Activated CD4-positive, CD25-positive, alpha-beta regulatory T cell (primary cell): ENCODE measurements around the gene BRF1.
"Not testable (repeated sequence)": the region's sequence is repeated elsewhere in the genome, so short reads cannot be mapped to it uniquely, and the experiment has no call there.

Experiments used
- DNase-seq, 4 experiments: peaks; one replicate each; lab custom pipeline; 2025; lab: John Stamatoyannopoulos, UW

The BRF1 gene

DNA sequence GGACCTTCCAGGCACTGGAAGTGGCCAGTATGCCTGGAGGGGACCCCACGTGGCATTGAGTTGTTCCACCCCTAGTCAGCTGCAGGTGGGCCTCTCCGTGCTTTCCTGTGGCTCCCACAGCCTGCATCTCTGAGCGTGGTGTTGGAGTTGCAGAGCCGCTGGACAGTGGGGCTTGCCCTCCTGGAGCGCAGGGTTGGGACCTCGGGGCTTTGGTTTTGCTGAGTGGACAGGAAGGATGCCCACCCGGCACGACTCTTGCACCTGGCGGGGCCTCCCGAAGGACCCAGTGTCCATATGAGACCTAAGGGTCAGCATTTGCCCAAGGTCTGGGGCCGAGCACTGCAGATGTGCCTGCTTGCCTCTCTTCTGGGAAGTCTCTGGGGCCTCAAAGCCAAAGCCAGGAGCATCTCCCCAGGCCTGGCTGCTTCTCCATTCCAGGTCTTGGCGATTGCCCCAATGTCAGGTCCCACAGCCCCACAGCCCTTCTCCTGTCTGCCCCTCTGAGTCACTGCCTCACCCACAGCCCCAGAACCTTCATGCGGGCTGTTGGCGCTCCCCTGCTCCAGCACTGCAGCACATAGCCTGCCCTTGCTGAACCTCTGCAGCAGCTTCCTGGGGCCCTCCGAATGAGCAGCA lies 15.3 kb upstream of the BRF1 start:
- no peak for DNase-seq

DNA sequence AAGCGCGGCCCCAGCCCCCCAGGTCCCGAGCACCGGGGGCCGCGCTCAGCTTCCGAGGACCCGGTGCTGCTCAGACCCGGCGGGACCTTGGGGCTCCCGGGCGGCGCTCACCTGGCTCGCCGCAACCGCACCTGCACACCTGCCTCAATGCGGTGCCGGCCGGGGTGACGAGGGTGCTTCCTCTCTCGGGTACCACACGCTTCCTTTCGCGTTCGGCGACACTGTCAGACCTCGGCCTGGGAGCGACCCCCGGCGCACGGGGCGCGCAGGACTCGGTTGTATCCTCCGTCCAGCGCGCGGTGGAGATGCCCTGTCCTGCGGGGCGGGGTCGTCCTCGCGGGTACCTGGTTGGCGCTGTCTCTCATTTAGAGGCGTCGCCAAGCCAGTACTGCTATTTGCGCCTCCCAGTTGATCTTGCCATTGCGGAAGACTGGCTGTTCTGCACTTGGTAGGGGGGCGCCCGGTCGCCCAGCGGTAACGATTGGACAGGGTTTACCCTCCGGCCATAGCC lies 14.5 kb upstream of the BRF1 start:
- DNase-seq, result peak in 3 of 4 experiments; percentile 16 to 41 (median 40)

DNA sequence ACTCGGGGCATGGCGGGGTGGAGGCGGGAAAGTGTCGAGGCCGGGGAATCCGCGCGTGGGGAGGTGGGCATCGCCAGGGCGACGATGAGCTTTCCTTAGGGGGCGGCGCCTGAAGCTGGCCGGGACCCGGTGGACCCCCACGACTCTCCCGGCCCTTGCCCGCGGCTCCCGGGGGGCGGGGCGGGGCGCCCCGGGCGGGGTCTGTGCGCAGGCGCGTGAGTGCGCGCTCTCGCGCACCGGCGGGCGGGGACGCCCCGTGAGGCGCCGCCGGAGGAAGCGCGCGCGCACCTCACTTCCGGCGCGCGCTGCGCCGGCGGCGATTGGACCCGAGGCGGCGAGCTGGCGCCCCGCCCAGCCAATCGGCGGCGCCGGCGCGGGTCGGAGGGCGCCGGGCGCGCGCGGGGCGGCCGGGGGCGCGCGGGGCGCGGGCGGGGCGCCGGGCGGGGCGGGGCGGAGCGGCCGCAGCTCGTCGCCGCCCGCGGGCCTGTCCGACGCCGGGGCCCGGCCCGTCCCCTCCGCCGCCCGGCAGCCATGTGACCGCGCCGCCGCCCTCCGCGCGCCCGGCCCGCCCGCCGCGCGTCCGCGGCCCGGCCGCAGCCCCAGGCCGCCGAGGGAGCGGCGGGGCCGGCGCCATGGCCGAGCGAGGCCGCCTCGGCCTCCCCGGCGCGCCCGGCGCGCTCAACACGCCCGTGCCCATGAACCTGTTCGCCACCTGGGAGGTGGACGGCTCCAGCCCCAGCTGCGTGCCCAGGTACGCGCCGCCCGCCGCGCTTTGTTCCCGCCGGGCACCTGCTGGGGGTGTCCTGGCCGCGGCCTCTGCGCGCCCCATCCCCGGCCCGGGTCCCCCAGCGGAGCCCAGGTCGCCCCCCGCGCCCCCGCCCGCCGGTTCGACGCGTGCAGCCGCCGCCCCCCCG lies 13.7 kb upstream of the BRF1 start, which contains the start of gene PACS2:
TSS of gene PACS2 (plus strand) at position 462 of the 914 bp plus-strand sequence. CDS start at position 633, 171 bp downstream.
- DNase-seq, result peak; percentile 48 to 75 (median 64)

DNA sequence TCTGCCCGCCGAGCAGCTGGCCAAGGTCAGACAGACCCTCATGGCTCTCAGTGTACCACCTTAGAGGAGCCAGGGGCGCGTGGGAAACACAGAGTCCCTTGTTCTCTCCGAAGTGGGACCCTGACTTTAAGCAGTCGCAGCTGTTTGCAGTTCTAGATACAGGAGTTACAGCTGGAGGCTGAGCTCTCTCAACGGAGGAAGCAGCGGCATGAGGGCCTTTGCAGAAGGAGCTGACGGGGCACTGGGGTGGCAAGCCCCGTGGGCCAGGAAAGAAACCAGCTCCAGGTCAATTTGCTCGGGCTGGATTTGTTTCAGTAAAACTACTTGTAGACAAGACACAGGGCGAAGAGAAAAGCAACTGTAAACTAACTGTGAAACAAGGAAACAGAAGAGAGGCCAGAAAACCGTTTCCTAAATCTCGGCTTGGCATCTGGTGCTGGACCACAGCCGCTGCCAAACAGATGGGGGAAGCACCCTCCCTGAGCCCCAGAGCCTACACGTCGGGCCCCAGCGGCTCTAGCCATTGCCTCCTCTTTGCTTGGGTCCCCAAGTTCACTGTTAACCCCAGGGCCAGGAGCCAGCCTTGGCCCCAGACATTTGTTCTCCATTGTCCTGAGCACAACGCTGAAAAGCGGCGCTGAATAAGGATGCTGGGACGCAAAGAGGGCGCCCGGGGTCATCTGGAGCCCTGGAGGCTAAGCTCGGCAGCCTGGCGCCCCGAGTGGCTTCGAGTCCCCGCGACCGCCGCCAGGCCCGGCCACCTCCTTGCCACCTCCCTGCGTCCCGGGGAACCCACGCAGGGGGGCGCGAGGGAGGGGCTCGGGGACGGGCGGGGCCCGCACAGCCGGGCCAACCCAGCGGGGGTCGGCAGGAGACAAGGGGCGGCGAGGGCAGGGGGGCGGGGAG lies 12.8 kb upstream of the BRF1 start:
- peak in 1 of 4 experiments; percentile 25 for DNase-seq

DNA sequence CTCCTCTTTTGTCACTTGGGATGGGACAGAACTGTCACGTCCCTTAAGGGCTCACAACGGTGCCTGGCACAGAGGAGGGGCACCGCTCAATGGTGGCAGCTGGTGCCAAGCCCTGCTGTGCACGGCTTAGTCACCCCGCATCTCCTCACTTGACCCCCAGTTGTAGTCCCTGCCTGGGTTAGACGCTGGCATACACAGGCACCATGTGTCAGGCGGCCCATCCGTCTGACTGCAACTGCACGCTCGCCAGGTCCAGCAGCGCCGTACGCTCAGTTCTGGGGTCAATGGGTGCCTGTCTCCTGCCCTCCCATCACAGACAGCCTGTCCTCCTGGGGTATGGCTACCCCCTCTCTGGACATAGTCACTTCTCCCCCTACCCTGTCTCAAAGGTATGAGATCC lies 12.2 kb upstream of the BRF1 start:
- no peak for DNase-seq

DNA sequence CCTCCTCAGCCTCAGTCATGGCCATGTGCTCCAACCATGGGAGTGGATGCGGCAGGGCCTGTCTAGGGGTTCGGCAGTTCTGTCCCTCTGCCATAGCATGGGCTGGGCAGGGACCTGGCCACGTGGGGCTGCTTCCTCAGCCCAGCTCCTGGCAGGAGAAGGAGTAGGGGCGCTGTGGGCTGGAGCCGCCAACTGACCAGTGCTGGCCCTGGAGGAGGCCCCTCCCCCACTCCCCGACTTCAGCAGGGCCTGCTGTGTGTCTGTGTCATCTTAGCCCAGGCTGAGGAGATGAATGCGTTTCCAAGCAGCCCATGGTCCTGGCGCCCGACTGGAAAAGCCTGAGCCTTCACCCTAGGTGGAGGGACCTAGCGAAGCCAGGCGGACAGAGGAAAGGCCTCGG lies 11.0 kb upstream of the BRF1 start:
- DNase-seq, result no peak

DNA sequence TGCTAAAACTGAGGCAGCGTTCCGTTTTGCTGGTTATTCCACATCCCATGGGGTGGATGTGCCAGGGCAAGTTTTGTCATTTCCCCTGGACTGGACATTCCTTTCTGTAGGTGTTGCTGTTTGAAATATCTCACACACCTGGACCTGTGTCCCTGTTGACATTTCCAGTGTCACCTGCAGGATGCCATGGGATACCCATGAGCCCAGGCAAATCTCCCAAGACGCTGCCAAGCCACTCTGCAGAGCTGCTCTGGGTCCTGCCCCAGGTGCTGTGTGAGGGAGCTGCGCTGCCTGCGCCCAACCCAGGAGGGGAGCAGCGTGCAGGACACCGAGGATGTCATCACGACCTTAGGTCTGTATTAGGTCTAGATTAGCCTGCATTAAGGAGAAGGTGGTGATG lies 8.6 kb upstream of the BRF1 start:
- no peak for DNase-seq

DNA sequence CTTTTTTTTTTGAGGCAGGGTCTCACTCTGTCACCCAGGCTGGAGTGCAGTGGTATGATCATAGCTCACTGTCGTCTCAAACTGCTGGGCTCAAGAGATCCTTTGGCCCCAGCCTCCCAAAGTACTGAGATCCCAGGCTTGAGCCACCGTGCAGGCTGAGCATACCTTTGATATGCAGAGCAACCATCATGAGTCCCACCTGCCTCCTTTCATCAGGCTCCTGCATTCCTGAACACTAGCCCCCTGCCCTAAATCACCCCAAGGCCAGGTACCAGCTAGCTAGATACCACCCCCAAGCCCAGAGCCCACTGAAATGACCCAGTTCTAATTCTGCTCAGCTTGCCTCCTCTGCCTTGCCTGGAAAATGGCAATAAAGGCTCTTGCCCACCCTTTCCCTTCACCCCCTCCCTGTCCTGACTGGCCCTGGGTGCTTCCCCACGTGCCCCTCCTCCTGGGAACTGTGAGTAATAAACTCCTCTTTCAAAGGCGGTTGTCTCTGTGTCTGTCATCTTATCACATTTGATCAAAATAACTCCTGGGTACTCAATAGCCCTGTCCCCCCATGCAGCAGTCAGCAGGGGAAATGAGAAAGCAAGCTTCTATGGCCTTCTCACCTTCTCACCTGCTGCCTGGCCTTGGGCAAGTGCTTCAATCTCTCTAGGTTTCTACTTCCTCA lies 6.4 kb upstream of the BRF1 start:
- DNase-seq, result no peak

DNA sequence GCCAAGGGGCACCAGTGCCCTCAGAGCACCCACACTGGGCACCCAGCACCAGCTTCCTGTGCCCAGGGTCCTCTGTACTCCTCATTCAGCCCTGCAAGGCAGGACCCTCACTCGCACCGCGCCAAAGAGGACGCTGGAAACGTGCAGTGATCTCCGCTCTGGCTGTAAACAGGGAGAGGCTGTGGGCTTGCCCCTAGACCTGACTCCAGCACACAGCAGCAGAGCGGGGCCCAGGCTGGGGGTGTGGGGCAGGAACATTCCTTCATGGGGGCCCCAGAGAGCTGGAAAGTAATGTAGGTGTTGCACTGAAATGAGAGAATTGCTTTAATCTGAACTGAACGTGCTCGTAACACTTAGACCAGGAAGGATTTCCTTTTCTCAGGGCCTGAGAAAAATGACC lies 5.0 kb upstream of the BRF1 start:
- no peak for DNase-seq

DNA sequence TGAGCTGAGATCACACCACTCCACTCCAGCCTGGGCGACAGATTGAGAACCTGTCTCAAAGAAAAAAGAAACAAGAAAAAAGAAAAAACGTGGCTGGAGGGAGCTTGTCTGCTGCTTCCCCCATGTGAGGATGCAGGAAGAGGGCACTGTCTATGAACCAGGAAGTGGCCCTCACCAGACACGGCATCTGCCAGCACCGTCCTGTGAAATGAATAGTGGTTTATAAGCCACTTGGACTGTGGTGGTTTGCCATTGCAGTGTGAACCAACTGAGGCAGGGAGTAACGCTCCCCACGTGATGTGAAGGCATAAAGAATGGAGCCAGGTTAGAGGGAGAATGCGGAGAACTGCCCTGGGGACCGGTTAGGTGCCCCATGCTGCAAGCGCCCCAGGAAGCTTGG lies 4.5 kb upstream of the BRF1 start:
- no peak for DNase-seq

DNA sequence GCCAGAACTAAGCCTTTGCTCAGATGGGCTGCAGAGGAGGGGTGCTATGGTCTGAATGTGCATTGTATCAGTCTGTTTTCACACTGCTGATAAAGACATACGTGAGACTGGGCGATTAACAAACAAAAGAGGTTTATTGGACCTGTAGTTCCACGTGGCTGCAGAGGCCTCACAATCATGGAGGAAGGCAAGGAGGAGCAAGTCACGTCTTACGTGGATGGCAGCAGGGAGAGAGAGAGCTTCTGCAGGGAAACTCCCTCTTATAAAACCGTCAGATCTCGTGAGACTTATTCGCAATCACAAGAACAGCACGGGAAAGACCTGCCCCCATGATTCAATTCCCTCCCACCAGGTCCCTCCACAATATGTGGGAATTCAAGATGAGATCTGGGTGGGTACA lies 3.8 kb upstream of the BRF1 start:
- DNase-seq, result no peak

DNA sequence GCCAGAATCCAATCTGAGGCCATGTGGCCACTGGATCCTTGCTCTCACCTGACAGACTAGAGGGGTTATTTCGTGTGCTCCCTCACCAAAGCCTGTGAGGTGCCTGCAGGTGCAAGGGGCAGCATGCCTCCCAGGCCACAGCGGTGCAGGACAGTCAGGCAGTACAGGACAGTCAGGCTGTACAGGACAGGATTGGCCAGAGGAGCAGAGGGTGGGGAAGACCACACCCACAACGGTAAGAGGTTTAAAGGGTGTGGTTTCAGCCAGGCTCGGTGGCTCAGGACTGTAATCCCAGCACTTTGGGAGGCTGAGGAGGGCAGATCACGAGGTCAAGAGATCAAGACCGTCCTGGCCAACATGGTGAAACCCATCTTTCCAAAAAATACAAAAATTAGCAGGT lies 3.1 kb upstream of the BRF1 start:
- no peak for DNase-seq

DNA sequence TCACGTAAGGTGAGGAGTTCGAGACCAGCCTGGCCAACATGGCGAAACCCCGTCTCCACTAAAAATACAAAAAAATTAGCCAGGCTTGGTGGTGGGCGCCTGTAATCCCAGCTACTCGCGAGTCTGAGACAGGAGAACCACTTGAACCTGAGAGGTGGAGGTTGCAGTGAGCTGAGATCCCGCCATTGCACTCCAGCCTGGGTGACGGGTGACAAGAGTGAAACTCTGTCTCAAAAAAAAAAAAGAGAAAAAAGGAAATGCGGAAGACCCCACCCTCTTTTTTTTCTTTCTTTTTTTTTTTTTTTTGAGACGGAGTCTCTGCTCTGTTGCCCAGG lies 1.1 kb upstream of the BRF1 start:
- DNase-seq, result not testable (repeated sequence)

DNA sequence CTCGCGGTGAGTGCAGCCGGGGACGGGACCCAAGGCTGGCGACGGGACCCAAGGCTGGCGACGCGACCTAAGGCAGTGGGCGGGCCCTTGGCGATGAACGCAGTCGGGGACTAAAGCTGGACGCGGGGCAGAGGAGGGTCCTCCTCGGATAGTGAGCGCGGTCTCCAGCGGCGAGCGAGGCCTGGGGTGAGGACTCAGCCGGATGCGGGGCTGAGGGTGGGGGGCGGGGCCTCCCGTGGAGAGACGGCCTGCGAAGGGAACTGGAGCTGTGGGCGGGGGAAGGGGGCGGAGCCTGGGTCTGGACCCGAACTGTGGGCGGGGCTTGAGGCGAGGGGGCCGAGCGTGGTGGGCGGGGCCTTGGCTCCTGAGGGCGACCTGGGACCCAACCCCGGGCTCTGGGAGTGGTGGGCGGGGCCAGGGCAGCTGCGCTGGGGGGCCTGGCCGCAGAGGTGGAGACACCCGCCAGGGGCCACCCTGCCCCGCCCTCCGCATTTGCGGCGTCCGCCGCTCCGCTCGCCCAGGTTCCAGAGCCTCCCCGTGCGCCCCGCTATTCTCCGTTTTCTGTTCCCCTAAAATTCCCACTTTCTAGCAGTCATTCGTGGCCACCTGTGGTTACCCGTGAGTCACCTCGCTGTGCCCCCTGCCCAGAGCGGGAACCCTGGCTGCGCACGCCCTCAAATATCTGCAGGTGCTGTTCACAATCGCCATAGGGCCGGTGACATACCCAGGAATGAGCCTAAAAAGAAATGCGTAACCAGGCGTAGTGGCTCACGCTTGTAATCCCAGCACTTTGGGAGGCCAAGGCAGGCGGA lies 508 bp upstream of the BRF1 start:
- peak; percentile 96 to 99 (median 98) for DNase-seq

DNA sequence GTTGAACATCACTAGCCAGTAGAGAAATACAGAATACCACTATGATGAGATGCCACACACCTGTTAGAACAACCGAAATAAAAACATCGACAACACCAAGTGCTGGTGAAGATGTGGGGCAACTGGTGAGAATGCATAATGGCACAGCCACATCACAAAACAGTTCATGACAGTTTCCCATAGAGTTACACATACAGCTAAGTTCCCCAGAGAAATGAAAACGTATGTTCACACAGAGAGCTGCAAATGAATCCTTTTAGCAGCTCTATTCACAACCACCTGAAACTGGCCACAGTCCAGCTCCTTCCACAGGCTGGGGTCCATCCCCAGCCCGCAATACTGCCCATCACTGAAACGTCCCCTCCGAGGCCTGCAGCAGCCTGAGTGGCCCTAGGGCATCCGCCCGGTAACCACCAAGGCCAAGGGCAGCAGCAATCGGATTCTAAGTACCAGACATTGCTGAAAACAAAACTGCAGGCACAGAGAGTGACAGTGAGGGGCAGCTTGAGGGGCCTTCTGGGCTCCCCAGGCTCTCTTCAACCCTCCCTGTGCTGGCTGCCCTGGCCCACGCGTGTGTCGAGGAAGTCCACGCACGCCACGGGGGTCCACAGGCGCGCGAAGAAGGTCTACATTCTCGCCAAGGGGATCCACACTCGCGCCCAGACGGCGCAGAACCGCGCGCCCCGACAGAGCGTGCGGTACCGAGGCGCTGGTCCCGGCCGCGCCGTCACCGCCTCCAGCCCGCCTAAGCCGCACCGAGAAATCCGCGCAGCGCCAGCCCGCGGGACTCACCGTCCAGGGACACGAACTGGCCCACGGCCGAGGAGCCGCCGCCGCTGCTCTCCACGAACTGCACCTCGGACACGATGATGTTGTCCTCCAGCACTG lies 903 bp downstream of the BRF1 start:
- no peak for DNase-seq

DNA sequence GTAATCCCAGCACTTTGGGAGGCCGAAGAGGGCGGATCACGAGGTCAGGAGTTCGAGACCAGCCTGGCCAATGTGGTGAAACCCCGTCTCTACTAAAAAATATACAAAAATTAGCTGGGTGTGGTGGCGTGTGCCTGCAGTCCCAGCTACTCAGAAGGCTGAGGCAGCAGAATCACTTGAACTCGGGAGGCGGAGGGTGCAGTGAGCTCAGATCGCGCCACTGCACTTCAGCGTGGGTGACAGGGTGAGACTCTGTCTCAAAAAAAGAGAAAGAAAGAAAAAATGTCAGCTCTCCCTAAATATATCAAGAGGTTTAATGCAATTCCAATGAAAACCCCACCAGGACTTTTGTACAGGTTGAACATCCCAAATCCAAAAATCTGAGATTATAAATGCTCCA lies 3.5 kb downstream of the BRF1 start:
- not testable (repeated sequence) for DNase-seq

DNA sequence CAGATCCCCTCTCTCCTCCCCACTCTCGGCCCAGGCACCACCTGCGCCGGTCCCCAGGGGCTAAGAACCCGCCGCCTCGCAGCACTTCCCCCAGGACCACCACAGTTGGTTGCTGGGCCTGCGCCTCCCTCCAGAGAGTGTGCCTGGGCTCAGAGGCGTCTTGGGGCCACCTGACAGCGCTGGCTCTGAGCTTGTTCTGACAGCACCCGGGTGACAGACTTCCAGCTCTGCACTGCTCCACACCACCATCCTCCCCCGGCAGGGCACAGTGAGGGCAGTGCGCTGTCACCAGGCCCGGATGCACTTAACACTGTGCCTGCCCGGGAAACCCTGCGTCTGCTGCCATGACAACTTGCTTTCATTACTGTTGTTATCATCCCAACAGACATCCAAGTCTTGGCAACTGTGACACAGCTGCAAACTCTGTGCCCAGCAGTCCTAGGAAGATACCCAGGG lies 6.6 kb downstream of the BRF1 start:
- peak in 2 of 4 experiments; percentile 15 to 22 for DNase-seq

DNA sequence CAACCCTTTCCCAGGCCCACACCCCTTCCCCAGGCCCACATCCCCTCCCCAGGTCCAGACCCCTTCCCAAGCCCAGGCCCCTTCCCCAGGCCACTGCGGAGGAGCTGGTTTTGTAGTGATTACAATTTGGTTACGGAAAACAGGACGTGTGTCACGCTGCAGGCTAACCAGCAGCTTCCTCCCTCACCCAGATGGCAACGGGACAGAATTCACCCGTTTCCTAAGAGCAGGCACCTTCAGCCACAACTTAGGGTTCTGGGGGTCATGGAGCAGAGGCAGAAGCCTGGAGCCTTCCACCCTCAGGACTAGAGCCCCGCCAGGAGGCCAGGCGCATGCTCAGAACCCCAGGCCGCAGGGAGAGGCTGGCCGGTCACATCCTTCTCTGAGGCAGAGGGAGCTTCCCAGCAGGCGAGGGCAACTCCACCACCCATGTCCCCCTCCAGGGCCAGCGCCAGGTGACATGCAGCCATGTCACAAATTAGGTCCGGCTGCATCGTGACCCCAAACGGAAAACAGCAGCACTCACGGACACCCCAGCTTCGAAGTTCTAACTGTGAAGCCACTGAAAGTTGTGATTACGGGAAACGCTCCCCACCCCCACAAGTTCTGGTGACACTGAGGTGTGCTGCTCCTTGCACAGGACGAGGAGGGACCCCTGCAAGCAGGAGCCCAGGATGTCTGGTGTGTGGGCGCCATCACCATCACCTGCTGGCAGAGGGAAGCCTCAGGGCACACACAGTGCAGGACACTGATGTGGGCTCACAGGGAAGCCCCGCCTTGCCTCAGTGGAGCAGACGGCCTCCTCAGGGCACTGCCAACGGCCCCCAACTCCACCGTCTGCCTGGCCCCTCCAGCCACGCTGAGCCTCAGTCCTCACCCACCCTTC lies 7.7 kb downstream of the BRF1 start:
- no peak for DNase-seq
